Measurements from ENCODE around the gene KRT72. TPM values are rescaled to one million over a fixed set of nuclear protein-coding genes. Genes with fewer than 3 reads are reported as not detected.

The KRT72 gene
- total RNA-seq, 1 donor from 2014 or later, result not detected

DNA sequence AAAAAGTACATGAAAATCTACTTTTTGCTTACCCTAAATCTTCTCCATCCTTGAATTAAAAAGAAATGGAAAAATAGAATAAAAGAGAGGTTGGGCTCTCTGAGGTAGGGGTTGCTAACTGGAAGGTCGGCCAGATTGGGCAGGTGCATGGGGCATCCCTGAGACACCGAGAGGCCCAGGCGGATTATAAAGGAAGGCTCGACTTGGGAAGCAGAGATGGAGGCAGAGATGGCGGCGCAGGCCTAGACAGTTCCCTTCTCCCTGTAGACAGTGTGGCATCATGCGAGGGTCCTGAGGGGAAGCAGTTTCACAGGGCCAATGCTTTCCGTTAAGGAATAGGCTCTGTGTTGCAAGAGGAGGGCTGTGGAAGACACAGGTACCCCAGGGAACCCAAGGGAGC is 23.9 kb downstream of the KRT72 start:
- Mint-ChIP-seq H3K36me3 (ENCODE audit: unreplicated experiment) (no peaks in the 10 kb centered on the region), H3K27ac (ENCODE audit: unreplicated experiment) (no peak overlapping the region), H3K27me3 (ENCODE audit: unreplicated experiment) (peaks cover 49% of the 10 kb centered on the region), H3K4me3 (ENCODE audit: unreplicated experiment) (no peak overlapping the region), H3K4me1 (ENCODE audit: unreplicated experiment) (no peaks in the 10 kb centered on the region), H3K9me3 (ENCODE audit: unreplicated experiment) (no peaks in the 10 kb centered on the region)
- DNase-seq (ENCODE audit: extremely low spot score, unreplicated experiment), result no peak
- TF ChIP-seq, protein P1, sequence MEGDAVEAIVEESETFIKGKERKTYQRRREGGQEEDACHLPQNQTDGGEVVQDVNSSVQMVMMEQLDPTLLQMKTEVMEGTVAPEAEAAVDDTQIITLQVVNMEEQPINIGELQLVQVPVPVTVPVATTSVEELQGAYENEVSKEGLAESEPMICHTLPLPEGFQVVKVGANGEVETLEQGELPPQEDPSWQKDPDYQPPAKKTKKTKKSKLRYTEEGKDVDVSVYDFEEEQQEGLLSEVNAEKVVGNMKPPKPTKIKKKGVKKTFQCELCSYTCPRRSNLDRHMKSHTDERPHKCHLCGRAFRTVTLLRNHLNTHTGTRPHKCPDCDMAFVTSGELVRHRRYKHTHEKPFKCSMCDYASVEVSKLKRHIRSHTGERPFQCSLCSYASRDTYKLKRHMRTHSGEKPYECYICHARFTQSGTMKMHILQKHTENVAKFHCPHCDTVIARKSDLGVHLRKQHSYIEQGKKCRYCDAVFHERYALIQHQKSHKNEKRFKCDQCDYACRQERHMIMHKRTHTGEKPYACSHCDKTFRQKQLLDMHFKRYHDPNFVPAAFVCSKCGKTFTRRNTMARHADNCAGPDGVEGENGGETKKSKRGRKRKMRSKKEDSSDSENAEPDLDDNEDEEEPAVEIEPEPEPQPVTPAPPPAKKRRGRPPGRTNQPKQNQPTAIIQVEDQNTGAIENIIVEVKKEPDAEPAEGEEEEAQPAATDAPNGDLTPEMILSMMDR (IDR thresholded peaks at IDR 0.05), result no peak

- H3K9me3 Mint-ChIP-seq (ENCODE audit: unreplicated experiment), result no peaks in the 10 kb centered on the region
- DNase-seq (ENCODE audit: extremely low spot score, unreplicated experiment), result no peak
- no peak overlapping the region for H3K4me3 Mint-ChIP-seq (ENCODE audit: unreplicated experiment)
- no peak overlapping the region for H3K27ac Mint-ChIP-seq (ENCODE audit: unreplicated experiment)
- no peaks in the 10 kb centered on the region for H3K4me1 Mint-ChIP-seq (ENCODE audit: unreplicated experiment)
- no peaks in the 10 kb centered on the region for H3K36me3 Mint-ChIP-seq (ENCODE audit: unreplicated experiment)
- TF ChIP-seq, protein P1 (IDR thresholded peaks at IDR 0.05), result no peak
- peaks cover 51% of the 10 kb centered on the region for H3K27me3 Mint-ChIP-seq (ENCODE audit: unreplicated experiment)
Observed at GRCh38 chr12:52575948-52576347, 25.3 kb downstream of the KRT72 start.

GRCh38 chr12:52575256-52575655 is 26.0 kb downstream of the KRT72 start:
- H3K9me3 Mint-ChIP-seq (ENCODE audit: unreplicated experiment), result no peaks in the 10 kb centered on the region
- DNase-seq (ENCODE audit: extremely low spot score, unreplicated experiment), result no peak
- TF ChIP-seq, protein P1 (IDR thresholded peaks at IDR 0.05), result no peak

DNA sequence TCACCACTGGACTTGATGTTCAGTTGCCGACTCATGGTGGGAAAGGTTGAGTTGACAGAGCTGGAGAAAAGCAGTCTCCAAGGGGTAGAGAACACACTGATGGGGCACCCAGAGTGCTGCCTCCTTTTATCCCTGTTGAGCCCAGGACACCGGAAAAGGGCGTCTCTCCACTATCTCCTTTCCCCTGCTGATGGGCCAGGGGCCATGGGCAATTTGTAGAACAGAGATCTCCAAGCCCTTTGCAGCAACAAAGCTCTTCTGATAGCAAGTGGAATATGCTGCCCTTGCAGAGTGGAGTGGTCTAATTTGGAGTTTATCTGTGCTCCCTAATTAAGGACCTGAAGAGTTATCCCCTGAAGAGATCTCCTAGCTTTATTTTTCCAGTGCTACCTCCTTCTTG is 27.5 kb downstream of the KRT72 start, which contains the start of gene KRT74:
Gene KRT74 (minus strand): TSS at position 101 of the 400 bp plus-strand sequence. CDS start 66 bp downstream, at position 35.
- Mint-ChIP-seq H3K27me3 (ENCODE audit: unreplicated experiment) (peaks cover 42% of the 10 kb centered on the region), H3K9me3 (ENCODE audit: unreplicated experiment) (no peaks in the 10 kb centered on the region), H3K27ac (ENCODE audit: unreplicated experiment) (no peak within 1 kb of the TSS), H3K36me3 (ENCODE audit: unreplicated experiment) (no peaks in the 10 kb centered on the region), H3K4me3 (ENCODE audit: unreplicated experiment) (no peak within 1 kb of the TSS), H3K4me1 (ENCODE audit: unreplicated experiment) (no peaks in the 10 kb centered on the region)
- no peak for DNase-seq (ENCODE audit: extremely low spot score, unreplicated experiment)
- TF ChIP-seq, protein P1 (IDR thresholded peaks at IDR 0.05), result no peak

More at GRCh38 chr12:52575256-52575655, 26.0 kb downstream of the KRT72 start:
- H3K27me3 Mint-ChIP-seq (ENCODE audit: unreplicated experiment), result peaks cover 52% of the 10 kb centered on the region
- H3K4me1 Mint-ChIP-seq (ENCODE audit: unreplicated experiment), result no peaks in the 10 kb centered on the region
- H3K4me3 Mint-ChIP-seq (ENCODE audit: unreplicated experiment), result no peak overlapping the region
- no peak overlapping the region for H3K27ac Mint-ChIP-seq (ENCODE audit: unreplicated experiment)
- H3K36me3 Mint-ChIP-seq (ENCODE audit: unreplicated experiment), result no peaks in the 10 kb centered on the region

DNA sequence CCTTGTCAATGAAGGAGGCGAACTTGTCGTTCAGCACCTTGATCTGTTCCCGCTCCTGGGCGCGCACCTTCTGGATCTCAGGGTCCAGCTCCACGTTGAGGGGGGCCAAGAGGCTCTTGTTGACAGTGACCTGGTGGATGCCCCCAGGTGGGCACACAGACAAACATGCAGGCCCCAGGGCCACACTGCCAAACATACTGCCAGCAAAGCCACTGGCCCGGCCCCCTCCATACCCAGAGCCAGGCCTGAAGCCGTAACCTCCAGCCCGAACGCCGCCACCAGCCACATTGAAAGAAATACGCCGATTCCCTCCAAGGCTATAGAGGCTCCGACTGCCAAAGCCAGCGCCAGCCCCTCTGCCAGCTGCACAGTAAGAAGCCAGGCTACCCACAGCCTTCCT is 28.0 kb downstream of the KRT72 start:
- no peaks in the 10 kb centered on the region for H3K4me1 Mint-ChIP-seq (ENCODE audit: unreplicated experiment)
- H3K9me3 Mint-ChIP-seq (ENCODE audit: unreplicated experiment), result no peaks in the 10 kb centered on the region
- H3K36me3 Mint-ChIP-seq (ENCODE audit: unreplicated experiment), result no peaks in the 10 kb centered on the region
- no peak overlapping the region for H3K4me3 Mint-ChIP-seq (ENCODE audit: unreplicated experiment)
- no peak for DNase-seq (ENCODE audit: extremely low spot score, unreplicated experiment)
- TF ChIP-seq, protein P1 (IDR thresholded peaks at IDR 0.05), result no peak
- H3K27ac Mint-ChIP-seq (ENCODE audit: unreplicated experiment), result no peak overlapping the region
- peaks cover 43% of the 10 kb centered on the region for H3K27me3 Mint-ChIP-seq (ENCODE audit: unreplicated experiment)

All from osteocyte (in vitro differentiated cells).